Activated CD8-positive, alpha-beta T cell treated with anti-CD3 and anti-CD28 coated beads for 36 hours (primary cell): ENCODE results near the gene MVB12B. TPM values are rescaled to one million over a fixed set of nuclear protein-coding genes. Genes with fewer than 3 reads are reported as not detected.

Experiments used
- ATAC-seq: fragments of 200-7000 bp; cut with Tn5 transposase; one replicate; pipeline ENCODE4 v1.10.0; 2021; ENCODE audit warnings: mild to moderate bottlenecking, moderate library complexity
- CTCF ChIA-PET: fragments of 350-600 bp; sonication (Branson Sonifier 250); formaldehyde crosslinking; loops from one replicate; lab custom pipeline; 2021; ENCODE audit warnings: antibody characterized with exemption; lab: Charles Lee
- POLR2A ChIA-PET: fragments of 350-600 bp; sonication (Branson Sonifier 250); formaldehyde crosslinking; loops from one replicate; lab custom pipeline; 2021; ENCODE audit warnings: antibody characterized with exemption; lab: Charles Lee
- DNase-seq: peaks from one replicate; pipeline ENCODE4 v3.0.0-alpha.2; 2020
- H3K27ac Mint-ChIP-seq: one replicate; pipeline ENCODE4 v1.8.0; 2021; ENCODE audit warnings: mild to moderate bottlenecking, mixed read lengths
- H3K27me3 Mint-ChIP-seq: one replicate; pipeline ENCODE4 v1.8.0; 2021; ENCODE audit warnings: mixed read lengths
- H3K36me3 Mint-ChIP-seq: one replicate; pipeline ENCODE4 v1.8.0; 2021; ENCODE audit warnings: low read depth, mixed read lengths
- H3K4me1 Mint-ChIP-seq: one replicate; pipeline ENCODE4 v1.8.0; 2021; ENCODE audit warnings: low read depth, mixed read lengths
- H3K4me3 Mint-ChIP-seq: one replicate; pipeline ENCODE4 v1.8.0; 2021; ENCODE audit warnings: mild to moderate bottlenecking, moderate library complexity, mixed read lengths
- H3K9me3 Mint-ChIP-seq: one replicate; pipeline ENCODE4 v1.8.0; 2021; ENCODE audit warnings: mixed read lengths
- intact Hi-C: fragments of 100-400 bp; cut with micrococcal nuclease; formaldehyde crosslinking; loops from one replicate; pipeline ENCODE4 v1.10.0; 2022
- total RNA-seq, 2 experiments: library from RNA; stranded (reverse); gene quantifications; one replicate each; pipeline ENCODE4 v1.2.3, GENCODE V29; 2021
- TF ChIP-seq, protein P1 (sequence below): fragments of 200-600 bp; IDR thresholded peaks from one replicate; pipeline ENCODE4 v1.8.0; 2022; ENCODE audit warnings: antibody characterized with exemption, mild to moderate bottlenecking

The MVB12B gene
- total RNA-seq, 2 experiments from 2014 or later: 6.4 to 6.6 TPM

DNA sequence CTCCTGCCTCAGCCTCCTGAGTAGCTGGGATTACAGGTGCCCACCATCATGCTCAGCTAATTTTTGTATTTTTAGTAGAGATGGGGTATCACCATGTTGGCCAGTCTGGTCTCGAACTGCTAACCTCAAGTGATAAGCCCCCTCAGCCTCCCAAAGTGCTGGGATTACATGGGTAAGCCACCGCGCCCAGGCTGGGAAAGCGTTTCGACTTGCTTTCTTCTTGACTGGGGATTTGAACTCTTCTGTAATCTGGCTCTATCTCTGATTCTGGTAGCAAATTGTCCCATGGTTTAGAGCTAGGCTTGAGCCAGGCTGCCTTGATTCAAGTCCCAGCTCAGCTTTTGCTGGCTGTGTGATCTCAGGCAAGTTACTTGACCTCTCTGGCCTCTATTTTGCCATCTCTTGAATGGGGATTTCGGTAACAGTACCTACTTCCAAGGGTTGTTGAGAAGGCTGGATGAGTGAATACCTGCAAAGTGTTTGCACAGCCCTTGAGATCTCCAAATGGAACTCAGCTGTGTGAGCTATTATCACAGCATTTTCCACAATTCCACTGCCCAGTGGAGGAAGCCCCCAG, 20.5 kb upstream of the MVB12B start:
- CTCF ChIA-PET: interaction anchor here (1.6 kb wide), 1 partner anchor 185 kb away, joined by 7 read pairs; no protein-coding TSS in a partner anchor
- Mint-ChIP-seq H3K4me1 (peaks cover 1% of the 10 kb centered on the region), H3K27me3 (no peaks in the 10 kb centered on the region), H3K4me3 (no peak overlapping the region), H3K36me3 (no peaks in the 10 kb centered on the region), H3K9me3 (no peaks in the 10 kb centered on the region), H3K27ac (no peak overlapping the region)
- ATAC-seq (no peak), DNase-seq (no peak)
- POLR2A ChIA-PET: no interaction called here
- intact Hi-C loops: no loop called here
- TF ChIP-seq, protein P1, sequence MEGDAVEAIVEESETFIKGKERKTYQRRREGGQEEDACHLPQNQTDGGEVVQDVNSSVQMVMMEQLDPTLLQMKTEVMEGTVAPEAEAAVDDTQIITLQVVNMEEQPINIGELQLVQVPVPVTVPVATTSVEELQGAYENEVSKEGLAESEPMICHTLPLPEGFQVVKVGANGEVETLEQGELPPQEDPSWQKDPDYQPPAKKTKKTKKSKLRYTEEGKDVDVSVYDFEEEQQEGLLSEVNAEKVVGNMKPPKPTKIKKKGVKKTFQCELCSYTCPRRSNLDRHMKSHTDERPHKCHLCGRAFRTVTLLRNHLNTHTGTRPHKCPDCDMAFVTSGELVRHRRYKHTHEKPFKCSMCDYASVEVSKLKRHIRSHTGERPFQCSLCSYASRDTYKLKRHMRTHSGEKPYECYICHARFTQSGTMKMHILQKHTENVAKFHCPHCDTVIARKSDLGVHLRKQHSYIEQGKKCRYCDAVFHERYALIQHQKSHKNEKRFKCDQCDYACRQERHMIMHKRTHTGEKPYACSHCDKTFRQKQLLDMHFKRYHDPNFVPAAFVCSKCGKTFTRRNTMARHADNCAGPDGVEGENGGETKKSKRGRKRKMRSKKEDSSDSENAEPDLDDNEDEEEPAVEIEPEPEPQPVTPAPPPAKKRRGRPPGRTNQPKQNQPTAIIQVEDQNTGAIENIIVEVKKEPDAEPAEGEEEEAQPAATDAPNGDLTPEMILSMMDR: no peak

GRCh38 chr9:126307322-126308061, 19.1 kb upstream of the MVB12B start:
- TF ChIP-seq, protein P1: no peak
- no peaks in the 10 kb centered on the region for H3K36me3 Mint-ChIP-seq
- no peaks in the 10 kb centered on the region for H3K4me1 Mint-ChIP-seq
- ChIA-PET POLR2A (no interaction called here), CTCF (interaction anchor here (1.8 to 3.1 kb wide), 2 partner anchors 184 to 192 kb away, joined by 5 to 13 read pairs; no protein-coding TSS in a partner anchor)
- H3K9me3 Mint-ChIP-seq: no peaks in the 10 kb centered on the region
- intact Hi-C loops: no loop called here
- no peak overlapping the region for H3K27ac Mint-ChIP-seq
- no peak for DNase-seq
- no peak for ATAC-seq
- no peak overlapping the region for H3K4me3 Mint-ChIP-seq
- H3K27me3 Mint-ChIP-seq: no peaks in the 10 kb centered on the region

GRCh38 chr9:126309427-126310189, 17.0 kb upstream of the MVB12B start:
- ATAC-seq: no peak
- no peaks in the 10 kb centered on the region for H3K9me3 Mint-ChIP-seq
- intact Hi-C loops: no loop called here
- no peaks in the 10 kb centered on the region for H3K27me3 Mint-ChIP-seq
- no peaks in the 10 kb centered on the region for H3K4me1 Mint-ChIP-seq
- CTCF ChIA-PET: interaction anchor here (3.1 kb wide), 2 partner anchors 89 to 181 kb away, joined by 12 to 13 read pairs; no protein-coding TSS in a partner anchor
- H3K4me3 Mint-ChIP-seq: no peak overlapping the region
- no peaks in the 10 kb centered on the region for H3K36me3 Mint-ChIP-seq
- H3K27ac Mint-ChIP-seq: no peak overlapping the region
- TF ChIP-seq, protein P1: no peak
- POLR2A ChIA-PET: no interaction called here
- no peak for DNase-seq

DNA sequence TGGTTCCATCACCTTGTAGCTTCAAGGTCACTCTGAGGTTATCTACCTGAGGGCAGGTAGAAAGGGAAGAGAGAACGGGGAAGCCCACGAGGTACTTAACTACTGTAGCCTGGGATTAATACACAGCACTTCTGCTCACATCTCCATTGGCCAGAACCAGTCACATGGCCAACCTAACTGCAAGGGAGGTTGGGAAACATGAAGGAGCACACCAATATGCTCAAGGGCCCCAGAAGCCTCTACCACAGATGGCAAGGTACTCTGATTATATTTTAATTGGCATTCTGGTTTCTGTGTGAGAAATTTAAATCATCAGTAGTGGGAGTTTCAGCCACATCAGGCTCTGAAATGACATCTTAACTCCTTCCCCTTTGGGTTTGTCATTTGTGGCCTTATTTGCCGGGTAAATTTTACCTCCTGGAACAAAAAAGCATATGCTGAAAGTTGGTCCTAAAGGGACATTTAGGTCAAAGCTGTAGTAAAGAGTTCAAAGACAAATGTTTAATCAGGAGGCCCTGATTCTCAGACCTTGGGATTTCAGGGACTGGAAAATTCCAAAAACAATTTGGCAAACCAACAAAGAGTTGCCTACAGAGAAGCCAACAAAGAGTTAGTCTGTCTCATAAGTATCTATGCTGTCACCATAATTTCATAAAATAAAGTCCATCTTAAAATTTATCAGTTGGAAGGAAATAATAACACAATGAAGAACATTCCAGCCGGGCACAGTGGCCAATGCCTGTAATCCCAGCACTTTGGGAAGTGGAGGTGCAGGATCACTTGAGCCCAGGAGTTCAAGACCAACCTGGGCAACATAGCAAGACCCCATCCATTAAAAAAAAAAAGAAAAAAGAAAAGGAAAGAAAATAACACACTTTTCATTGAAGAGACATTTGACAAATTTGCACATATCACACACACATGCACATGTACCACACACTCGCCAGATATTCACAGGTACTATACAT, 13.8 kb upstream of the MVB12B start:
- ChIA-PET POLR2A (no interaction called here), CTCF (interaction anchor here (10.1 kb wide), 1 partner anchor 84 kb away, joined by 104 read pairs; no protein-coding TSS in a partner anchor)
- intact Hi-C loops: no loop called here
- no peaks in the 10 kb centered on the region for H3K27me3 Mint-ChIP-seq
- no peak for ATAC-seq
- H3K27ac Mint-ChIP-seq: no peak overlapping the region
- H3K9me3 Mint-ChIP-seq: no peaks in the 10 kb centered on the region
- TF ChIP-seq, protein P1: no peak
- H3K36me3 Mint-ChIP-seq: no peaks in the 10 kb centered on the region
- no peak overlapping the region for H3K4me3 Mint-ChIP-seq
- no peak for DNase-seq
- no peaks in the 10 kb centered on the region for H3K4me1 Mint-ChIP-seq
